GM18526 (cell line): ENCODE measurements around the gene MEGF11.

Experiments used
- POLR2A ChIP-seq: IDR thresholded peaks from 3 replicates; pipeline ENCODE4 v1.6.1; 2011; ENCODE audit not compliant: insufficient read length; ENCODE audit errors: extremely low read depth

Gene MEGF11

GRCh38 chr15:66287461-66288057 is 34.0 kb upstream of the MEGF11 start:
- TF ChIP-seq POLR2A: no peak

GRCh38 chr15:66285533-66286280 is 32.2 kb upstream of the MEGF11 start:
- no peak for TF ChIP-seq POLR2A

GRCh38 chr15:66284271-66284670 is 30.7 kb upstream of the MEGF11 start:
- TF ChIP-seq POLR2A: no peak

GRCh38 chr15:66278671-66279070 is 25.1 kb upstream of the MEGF11 start:
- no peak for TF ChIP-seq POLR2A

- TF ChIP-seq POLR2A: no peak
These were observed 24.5 kb upstream of the MEGF11 start for GRCh38 chr15:66278056-66278455.

GRCh38 chr15:66276546-66276945 is 23.0 kb upstream of the MEGF11 start:
- no peak for TF ChIP-seq POLR2A

GRCh38 chr15:66275352-66275751 is 21.8 kb upstream of the MEGF11 start:
- TF ChIP-seq POLR2A: no peak

- TF ChIP-seq POLR2A: no peak
These were observed 17.4 kb upstream of the MEGF11 start for GRCh38 chr15:66270932-66271331.

- no peak for TF ChIP-seq POLR2A
These were observed 16.0 kb upstream of the MEGF11 start for GRCh38 chr15:66269326-66270090.

- TF ChIP-seq POLR2A: no peak
These were observed 11.4 kb upstream of the MEGF11 start for GRCh38 chr15:66264859-66265513.

- no peak for TF ChIP-seq POLR2A
These were observed 7.5 kb upstream of the MEGF11 start for GRCh38 chr15:66261056-66261455.

- TF ChIP-seq POLR2A: no peak
These were observed 3.1 kb upstream of the MEGF11 start for GRCh38 chr15:66256692-66257091.

GRCh38 chr15:66254951-66255676 is 1.6 kb upstream of the MEGF11 start:
- no peak for TF ChIP-seq POLR2A

GRCh38 chr15:66254089-66254950 is 770 bp upstream of the MEGF11 start:
- TF ChIP-seq POLR2A: no peak
